ENCODE measurements around the gene RPUSD1.
"Not testable (repeated sequence)": the region's sequence is repeated elsewhere in the genome, so short reads cannot be mapped to it uniquely, and the experiment has no call there.

The RPUSD1 gene

GRCh38 chr16:783404-784161 lies 4.6 kb downstream of the RPUSD1 start:
- no peak for DNase-seq (ENCODE audit: low spot score)

DNA sequence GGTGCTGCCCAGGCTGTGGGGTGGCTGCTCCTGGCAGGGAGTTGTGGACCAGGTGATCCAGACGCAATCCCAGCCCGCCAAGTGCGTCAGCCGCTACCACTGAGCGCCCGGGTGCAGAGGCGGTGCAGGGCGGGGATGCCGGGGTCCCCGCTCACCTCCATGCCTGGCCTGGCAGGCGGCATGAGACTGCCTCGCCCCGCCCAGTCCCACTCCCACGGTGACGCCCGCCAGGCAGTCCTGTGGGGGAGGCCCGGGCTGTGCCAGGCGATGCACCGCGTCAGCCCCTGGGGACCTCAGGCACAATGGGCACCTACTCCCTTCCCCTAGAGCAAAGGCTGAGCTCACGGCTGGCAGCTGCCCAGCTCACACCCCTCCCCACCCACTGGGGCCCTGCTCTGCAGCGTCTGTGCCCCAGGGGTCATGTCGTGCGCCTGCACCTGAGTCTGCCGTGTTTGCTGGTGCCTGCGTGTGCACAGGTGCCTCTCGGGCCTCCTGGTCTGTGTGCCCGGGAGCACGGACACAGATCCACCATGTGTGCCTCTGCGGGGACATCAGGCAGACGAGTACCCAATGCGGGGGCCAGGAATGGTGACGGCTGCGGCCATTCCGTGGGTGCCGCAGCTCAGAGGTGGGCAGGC lies 5.3 kb downstream of the RPUSD1 start:
- no peak for DNase-seq (ENCODE audit: low spot score)

DNA sequence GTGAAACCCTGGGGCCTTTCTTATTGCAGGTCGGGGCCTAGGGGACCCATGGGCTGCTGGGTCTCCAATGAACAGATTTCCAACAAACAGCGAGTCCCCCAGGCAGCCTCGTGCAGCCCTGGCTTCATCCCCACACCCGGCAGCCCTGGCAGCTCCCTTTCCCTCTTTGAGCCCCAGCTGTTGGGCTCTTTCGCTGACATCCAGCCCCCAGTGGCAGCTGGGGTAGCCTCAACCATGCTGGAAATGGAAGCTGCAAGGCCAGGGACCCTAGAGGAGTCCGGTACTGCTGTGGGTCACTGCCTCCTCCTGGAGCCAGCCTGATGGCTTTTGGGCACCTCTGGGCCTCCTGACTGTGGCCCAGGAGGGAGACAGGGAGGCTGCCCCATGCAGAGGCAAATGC lies 5.9 kb downstream of the RPUSD1 start:
- DNase-seq (ENCODE audit: low spot score), result no peak

DNA sequence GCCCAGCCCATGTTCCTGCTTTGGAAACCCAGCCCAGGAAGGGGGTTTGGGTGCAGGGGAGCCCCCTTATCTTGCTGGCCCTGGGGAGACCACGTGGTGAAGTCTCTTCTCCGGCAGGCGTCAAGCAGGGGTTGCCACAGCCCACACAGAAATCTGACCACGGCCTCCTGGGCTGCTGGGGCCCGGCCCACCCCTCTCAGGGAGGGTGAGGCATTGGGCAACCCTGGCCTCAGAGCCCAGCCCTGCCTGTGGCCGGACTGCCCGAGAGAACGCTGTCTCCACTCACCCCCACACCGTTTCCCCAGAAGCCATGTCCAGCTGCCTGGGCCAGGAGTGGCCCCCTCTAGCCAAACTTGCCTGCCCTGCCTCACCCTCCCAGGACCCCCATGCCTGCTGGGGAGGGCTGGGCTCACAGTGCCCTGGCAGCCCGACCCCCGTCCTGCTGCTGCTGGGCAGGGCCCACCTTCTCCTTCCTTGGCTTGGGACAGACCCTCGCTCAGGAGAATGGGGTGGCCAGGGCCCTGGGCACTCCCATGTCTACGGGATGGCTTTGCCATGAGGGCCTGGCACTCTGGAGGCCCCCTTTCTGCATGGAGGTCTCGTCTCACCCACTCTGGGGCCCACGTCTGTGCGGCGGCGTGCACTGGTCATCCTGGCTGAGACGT lies 6.7 kb downstream of the RPUSD1 start:
- DNase-seq (ENCODE audit: low spot score), result no peak

DNA sequence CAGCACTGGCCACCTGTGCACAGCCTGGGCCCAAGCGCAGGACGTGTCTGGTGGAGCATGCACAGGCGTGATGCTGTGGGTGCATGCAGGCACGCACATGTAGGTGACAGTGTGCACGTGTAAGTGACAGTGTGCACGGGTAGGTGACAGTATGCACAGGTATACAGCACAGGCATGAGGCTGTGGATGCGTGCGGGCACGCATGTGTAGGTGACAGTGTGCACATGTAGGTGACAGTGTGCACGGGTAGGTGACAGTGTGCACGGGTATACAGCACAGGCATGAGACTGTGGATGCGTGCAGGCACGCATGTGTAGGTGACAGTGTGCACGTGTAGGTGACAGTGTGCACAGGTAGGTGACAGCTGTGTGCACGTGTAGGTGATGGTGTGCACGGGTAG lies 7.9 kb downstream of the RPUSD1 start:
- no peak for DNase-seq (ENCODE audit: low spot score)

DNA sequence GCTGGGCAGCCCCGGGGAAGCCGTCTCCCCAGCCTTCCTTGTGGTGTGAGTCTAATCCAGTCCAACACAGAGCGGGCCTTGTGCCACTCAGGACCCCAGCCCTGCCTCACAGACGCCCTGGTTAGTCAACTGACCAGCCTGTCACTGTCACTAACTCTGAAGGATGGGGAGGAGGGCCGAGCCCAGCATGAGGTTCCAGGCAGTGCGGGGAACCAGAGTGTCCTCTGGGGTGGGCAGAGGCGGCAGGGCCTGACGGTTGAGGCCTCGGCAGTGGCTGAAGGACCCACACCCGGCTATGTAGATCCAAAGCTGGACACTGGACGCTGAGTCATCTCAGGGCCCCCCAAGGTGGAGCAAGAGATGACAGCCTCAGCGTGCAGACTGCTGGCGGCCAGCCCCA lies 8.6 kb downstream of the RPUSD1 start:
- DNase-seq (ENCODE audit: low spot score), result no peak

GRCh38 chr16:778909-779527 lies 9.2 kb downstream of the RPUSD1 start:
- no peak for DNase-seq (ENCODE audit: low spot score)

GRCh38 chr16:778447-778846 lies 9.7 kb downstream of the RPUSD1 start:
- no peak for DNase-seq (ENCODE audit: low spot score)

- no peak for DNase-seq (ENCODE audit: low spot score)
Observed at GRCh38 chr16:777826-778225, 10.4 kb downstream of the RPUSD1 start.

GRCh38 chr16:776824-777223 lies 11.4 kb downstream of the RPUSD1 start:
- DNase-seq (ENCODE audit: low spot score), result no peak

GRCh38 chr16:776298-776697 lies 11.9 kb downstream of the RPUSD1 start:
- DNase-seq (ENCODE audit: low spot score), result not testable (repeated sequence)

GRCh38 chr16:775236-775796 lies 12.9 kb downstream of the RPUSD1 start:
- DNase-seq (ENCODE audit: low spot score), result no peak

DNA sequence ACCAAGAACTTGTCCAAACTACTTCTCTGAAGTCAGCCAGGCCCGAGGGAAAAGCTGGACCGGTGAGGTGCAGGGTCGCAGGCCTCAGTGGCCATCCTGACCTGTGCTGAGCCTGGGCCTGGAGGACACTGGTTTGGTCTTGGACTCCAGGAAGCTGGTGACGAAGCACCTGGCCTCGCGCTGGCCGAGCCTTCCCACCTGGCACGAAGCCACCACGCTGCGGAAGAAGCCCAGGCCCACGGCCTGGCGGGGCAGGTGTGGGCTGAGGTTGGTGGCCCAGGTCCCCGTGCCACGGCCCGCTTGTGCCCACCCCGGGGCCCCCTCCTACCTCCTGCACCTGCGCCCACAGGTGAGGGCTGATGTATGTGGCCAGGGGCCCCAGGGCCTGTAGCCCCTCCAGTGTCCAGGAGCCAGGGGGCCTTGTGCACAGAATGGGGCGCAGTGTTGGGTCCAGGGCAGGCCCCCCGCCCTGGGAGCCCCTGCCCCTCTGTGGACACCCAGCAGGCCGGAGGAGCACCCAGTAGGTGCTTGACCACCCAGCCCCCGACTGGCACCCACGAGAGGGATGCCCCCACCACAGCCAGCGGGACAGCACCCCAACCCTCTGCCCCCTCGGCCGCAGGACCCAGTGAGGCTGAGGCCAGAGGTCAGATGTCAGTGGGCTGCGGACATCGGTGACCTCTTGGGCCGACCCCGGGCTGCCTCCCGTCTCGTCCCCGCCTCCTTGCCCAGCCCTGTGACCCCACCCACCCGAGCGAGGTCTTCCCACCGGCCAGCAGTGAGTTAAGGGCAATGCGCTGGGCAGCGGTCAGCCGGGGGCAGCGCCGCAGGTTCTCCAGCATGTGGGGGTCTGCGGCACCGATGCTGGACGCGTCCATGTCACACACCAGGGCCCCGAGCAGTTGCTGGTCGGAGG lies 13.8 kb downstream of the RPUSD1 start:
- DNase-seq (ENCODE audit: low spot score), result no peak

GRCh38 chr16:772959-773358 lies 15.2 kb downstream of the RPUSD1 start:
- no peak for DNase-seq (ENCODE audit: low spot score)

DNA sequence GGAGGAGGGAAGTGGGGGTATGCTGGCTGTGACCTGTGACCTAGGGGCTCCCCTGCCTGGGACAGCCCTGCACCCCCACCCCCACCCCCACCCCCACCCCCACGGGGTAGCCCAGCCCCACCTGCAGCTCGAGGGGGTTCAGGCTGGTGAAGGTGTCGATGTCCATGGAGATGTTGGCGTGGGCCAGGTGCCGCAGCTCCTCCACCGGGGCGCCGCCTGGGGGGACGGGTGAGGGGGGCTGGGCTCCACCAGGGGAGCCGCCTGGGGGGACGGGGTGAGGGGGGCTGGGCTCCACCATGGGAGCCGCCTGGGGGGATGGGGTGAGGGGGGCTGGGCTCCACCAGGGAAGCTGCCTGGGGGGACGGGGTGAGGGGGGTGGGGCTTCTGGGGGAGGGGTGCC lies 17.8 kb downstream of the RPUSD1 start:
- no peak for DNase-seq (ENCODE audit: low spot score)

GRCh38 chr16:769934-770333 lies 18.2 kb downstream of the RPUSD1 start:
- DNase-seq (ENCODE audit: low spot score), result no peak

DNA sequence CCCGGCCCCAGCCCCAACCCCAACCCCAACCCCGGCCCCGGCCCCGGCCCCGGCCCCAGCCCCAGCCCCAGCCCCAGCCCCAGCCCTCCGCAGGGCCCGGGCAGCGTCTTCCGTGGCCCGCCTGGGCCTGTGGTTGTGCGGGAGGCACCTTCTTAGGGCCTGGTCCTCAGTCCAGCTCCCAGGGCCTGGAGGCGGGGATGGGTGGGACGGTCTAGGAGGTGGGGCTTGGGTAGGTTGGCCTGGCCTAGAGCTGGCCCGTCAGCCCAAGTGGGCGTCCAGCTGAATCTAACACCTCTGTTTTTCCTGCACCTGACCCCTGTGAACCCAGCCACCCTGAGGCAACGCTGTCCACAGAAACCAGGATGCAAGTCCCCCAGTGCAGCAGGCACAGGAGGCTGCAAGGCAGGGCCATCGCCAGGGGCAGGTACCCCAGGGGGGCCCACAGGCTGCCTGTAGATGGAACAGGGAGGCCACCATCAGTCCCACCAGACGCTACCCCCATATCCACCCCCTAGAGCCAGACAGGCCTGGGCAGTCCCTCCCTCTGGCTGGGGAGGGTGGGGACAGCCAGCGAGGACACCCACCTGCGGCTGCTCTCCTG lies 18.9 kb downstream of the RPUSD1 start:
- no peak for DNase-seq (ENCODE audit: low spot score)

DNA sequence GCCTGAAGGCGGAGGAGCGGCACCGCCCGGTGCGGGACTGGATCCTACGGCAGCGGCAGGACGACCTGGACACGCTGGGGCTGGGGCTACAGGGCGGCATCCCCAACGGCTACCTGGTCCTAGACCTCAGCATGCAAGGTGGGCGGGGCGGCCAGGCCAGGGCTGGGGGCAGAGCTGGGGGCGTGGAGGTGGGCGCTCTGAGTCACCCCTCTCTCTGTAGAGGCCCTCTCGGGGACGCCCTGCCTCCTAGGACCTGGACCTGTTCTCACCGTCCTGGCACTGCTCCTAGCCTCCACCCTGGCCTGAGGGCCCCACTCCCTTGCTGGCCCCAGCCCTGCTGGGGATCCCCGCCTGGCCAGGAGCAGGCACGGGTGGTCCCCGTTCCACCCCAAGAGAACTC lies 19.8 kb downstream of the RPUSD1 start:
- no peak for DNase-seq (ENCODE audit: low spot score)

- no peak for DNase-seq (ENCODE audit: low spot score)
Observed at GRCh38 chr16:767743-768235, 20.4 kb downstream of the RPUSD1 start.

GRCh38 chr16:766820-767640 lies 21.2 kb downstream of the RPUSD1 start:
- no peak for DNase-seq (ENCODE audit: low spot score)

All from Ammon's horn (tissue), 1 donor.